Stimulated activated CD4-positive, alpha-beta T cell treated with anti-CD3 and anti-CD28 coated beads, Interleukin-15, amount 100 ng/mL, for 1 hour (primary cell): ENCODE data around the gene TNK2.

Experiments used
- DNase-seq, 2 donors: peaks; one replicate each; pipeline ENCODE4 v3.0.0-alpha.2; 2020; ENCODE audit warnings: low read depth in 1 of 2, low spot score in 1 of 2

TNK2 gene

GRCh38 chr3:195900436-195901355 is 7.7 kb downstream of the TNK2 start:
- no peak for DNase-seq

- DNase-seq, result no peak
These were observed 8.5 kb downstream of the TNK2 start for GRCh38 chr3:195899701-195900435.

GRCh38 chr3:195897853-195898415 is 10.4 kb downstream of the TNK2 start:
- no peak for DNase-seq

GRCh38 chr3:195897081-195897852 is 11.1 kb downstream of the TNK2 start:
- DNase-seq, result no peak

- DNase-seq, result no peak
These were observed 11.8 kb downstream of the TNK2 start for GRCh38 chr3:195896361-195897080.

- DNase-seq, result peak; percentile 43 to 58
These were observed 12.4 kb downstream of the TNK2 start for GRCh38 chr3:195895861-195896360.

- peak; percentile 34 to 50 for DNase-seq
These were observed 13.1 kb downstream of the TNK2 start for GRCh38 chr3:195895078-195895860.

GRCh38 chr3:195893916-195894465 is 14.4 kb downstream of the TNK2 start:
- no peak for DNase-seq

GRCh38 chr3:195893516-195893915 is 14.8 kb downstream of the TNK2 start:
- DNase-seq, result no peak

- DNase-seq, result no peak
These were observed 15.3 kb downstream of the TNK2 start for GRCh38 chr3:195893044-195893395.

GRCh38 chr3:195892105-195893043 is 16.0 kb downstream of the TNK2 start:
- no peak for DNase-seq

- DNase-seq, result no peak
These were observed 16.8 kb downstream of the TNK2 start for GRCh38 chr3:195891431-195892104.

GRCh38 chr3:195889870-195890295 is 18.5 kb downstream of the TNK2 start:
- DNase-seq, result no peak

- no peak for DNase-seq
These were observed 19.1 kb downstream of the TNK2 start for GRCh38 chr3:195888981-195889869.

GRCh38 chr3:195888311-195888761 is 20.0 kb downstream of the TNK2 start:
- no peak for DNase-seq

GRCh38 chr3:195887670-195888069 is 20.7 kb downstream of the TNK2 start:
- no peak for DNase-seq
